GM19324 (cell line): ENCODE data around the gene CTR9.

ENCODE experiments used
- ATAC-seq: cut with Tn5 transposase; IDR thresholded peaks from one replicate; pipeline ENCODE4 v1.9.1; 2021; ENCODE audit warnings: mild to moderate bottlenecking, moderate library complexity; ENCODE audit not compliant: unreplicated experiment, low FRiP score

The CTR9 gene

GRCh38 chr11:10742460-10743208 is 8.4 kb upstream of the CTR9 start:
- ATAC-seq, result no peak

- no peak for ATAC-seq
These were observed 7.6 kb upstream of the CTR9 start for GRCh38 chr11:10743354-10744000.

GRCh38 chr11:10744206-10744605 is 6.8 kb upstream of the CTR9 start:
- ATAC-seq, result no peak

GRCh38 chr11:10746871-10747270 is 4.2 kb upstream of the CTR9 start:
- no peak for ATAC-seq

- ATAC-seq, result no peak
These were observed 3.3 kb upstream of the CTR9 start for GRCh38 chr11:10747733-10748132.

DNA sequence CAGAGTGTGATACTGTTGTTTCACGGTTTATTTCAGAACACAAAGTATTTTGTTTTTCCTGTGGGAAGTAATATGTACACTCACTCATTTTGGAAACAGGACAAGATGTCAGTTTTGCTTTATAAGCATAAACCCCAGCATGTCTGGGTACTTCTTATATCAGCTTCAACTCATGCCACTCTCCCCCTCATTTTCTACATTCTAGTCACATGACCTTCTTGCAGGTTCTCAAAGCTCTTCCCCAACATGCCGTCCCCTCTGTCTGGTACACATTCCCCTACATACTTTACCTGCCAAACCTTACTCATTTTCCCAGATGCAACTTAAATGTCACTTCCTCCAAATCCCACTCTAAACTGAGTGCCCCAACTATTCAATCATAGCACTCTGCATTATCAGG is 1.6 kb upstream of the CTR9 start:
- no peak for ATAC-seq

- no peak for ATAC-seq
These were observed 515 bp downstream of the CTR9 start for GRCh38 chr11:10751581-10751940.

GRCh38 chr11:10752061-10752460 is 1.0 kb downstream of the CTR9 start:
- no peak for ATAC-seq

DNA sequence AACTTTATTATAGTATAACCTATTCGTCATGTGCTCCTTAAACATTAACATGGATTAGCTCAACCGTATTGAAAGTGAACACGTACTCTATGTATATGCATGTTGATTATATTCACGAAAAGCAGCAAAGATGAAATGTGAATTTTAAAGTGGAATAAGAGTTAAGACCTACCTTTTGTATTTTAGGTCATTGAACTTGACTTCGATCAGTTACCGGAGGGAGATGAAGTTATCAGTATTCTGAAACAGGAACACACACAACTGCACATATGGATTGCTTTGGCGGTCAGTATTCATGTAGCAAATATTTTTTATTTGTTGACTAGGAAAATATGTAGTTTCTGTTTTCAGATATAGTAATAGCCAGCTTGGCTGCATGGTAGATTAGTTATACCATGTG is 1.4 kb downstream of the CTR9 start:
- ATAC-seq, result no peak

GRCh38 chr11:10758957-10759356 is 7.9 kb downstream of the CTR9 start:
- ATAC-seq, result no peak

DNA sequence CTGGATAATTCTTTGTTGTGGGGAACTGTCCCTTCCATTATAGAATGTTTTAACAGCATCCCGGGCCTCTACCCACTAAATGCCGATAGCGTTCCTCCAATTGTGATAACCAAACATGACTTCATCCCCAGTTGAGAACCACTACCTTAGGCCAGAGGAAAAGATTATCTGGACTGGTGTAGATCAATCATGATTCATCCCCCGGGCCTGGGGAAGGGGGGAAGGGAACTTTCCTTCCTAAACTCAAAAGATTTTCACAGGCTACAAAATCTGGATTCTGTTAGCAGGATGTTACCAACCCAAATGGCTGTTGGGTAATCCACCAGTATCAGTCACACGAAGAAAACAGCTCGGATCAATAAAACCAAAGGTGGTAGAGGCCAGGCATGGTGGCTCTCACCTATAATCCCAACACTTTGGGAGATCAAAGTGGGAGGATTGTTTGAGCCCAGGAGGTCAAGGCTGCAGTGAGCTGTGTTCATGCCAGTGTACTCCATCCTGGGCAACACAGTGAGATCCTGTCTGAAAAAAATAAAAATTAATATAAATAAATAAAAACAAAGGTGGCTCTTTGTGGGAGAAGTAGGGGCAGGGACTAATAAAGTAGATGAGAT is 10.1 kb downstream of the CTR9 start:
- ATAC-seq, result no peak

- peak; percentile 55 for ATAC-seq
These were observed 11.1 kb downstream of the CTR9 start for GRCh38 chr11:10762185-10762584.

DNA sequence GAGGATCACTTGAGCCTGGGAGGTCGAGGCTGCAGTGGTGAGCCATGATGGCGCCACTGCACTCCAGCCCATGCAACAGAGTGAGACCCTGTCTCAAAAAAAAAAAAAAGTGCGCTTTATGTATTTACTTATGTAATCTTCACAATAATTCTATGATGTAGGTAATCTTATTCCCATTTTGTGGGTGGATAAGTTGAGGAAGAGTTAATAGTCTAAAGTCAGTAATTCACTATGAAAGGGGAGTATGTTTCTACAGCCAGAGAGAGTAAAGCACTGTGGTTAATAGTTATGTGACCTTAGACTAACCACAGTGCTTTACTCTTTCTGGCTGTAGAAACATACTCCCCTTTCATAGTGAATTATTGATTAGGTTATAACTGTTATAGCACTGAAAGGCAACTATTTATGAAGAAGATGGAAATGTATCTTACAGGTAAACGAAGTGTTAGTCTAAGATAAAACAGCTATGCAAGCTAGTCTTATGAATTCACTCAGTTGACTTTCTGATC is 11.9 kb downstream of the CTR9 start:
- no peak for ATAC-seq

DNA sequence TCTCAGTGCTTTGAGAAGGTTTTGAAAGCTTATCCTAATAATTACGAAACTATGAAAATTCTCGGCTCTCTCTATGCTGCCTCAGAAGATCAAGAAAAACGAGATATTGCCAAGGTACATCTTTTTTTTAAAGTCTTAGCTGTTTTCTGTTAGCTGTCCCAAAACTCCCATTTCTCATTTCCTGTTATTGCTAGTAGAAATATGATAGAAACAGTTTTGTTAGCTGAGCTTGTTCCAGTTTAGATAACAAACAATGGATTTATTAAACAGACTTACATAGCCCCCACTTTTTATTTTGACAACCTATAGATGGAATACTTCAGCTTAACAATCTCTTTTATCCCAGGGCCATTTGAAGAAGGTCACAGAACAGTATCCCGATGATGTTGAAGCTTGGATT is 12.7 kb downstream of the CTR9 start:
- ATAC-seq, result no peak

- no peak for ATAC-seq
These were observed 13.4 kb downstream of the CTR9 start for GRCh38 chr11:10764412-10764811.

DNA sequence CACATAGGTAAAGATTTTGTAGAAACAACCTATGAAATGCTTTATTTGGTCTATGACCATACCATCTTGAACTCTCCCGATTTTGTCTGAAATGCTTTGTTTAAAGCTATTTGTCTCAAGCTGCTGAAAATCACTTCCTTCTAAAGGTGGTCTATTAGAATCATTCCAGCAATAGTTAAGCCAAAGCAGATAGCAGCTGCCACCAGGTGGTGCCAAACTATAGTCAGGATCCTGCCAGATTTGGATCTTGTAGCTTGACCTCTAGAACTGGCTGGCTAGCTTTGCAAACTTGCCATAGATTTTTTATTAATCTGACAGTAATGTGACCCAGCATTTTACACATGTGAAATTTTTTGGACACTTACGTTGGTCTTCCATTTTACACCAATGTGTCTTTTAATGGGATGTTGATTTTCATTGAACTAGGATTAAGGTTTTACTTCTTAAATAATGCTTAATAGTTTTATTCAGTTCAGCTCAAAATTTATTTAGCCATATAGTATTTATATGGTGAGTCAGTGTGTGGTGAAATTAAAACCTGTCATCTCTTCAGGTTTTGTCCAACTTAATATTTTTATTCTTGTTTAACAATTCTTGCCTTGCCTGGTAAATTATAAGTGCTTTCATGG is 19.7 kb downstream of the CTR9 start:
- ATAC-seq, result no peak

GRCh38 chr11:10771457-10771856 is 20.4 kb downstream of the CTR9 start:
- ATAC-seq, result no peak

- no peak for ATAC-seq
These were observed 23.8 kb downstream of the CTR9 start for GRCh38 chr11:10774811-10775210.

DNA sequence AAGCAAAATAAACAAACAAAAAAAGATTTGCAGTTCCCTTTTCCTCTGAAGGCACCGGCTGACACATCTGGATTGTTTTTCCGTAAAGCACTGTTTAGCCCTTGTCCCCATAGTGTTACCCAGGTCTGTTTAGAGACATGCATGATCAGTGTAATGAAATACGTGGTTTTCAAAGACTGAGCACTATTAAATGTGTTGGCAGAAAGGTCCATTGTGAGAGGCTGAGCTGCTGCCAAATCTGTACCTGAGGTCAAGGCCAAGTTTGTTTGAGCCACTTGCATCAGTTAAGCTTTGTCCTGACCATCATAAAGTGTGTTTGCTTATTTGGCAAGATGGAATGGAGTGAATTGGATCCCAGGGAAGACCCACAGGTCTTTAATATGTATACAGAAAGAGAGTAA is 26.3 kb downstream of the CTR9 start:
- ATAC-seq, result no peak

- ATAC-seq, result no peak
These were observed 26.8 kb downstream of the CTR9 start for GRCh38 chr11:10777806-10778205.

DNA sequence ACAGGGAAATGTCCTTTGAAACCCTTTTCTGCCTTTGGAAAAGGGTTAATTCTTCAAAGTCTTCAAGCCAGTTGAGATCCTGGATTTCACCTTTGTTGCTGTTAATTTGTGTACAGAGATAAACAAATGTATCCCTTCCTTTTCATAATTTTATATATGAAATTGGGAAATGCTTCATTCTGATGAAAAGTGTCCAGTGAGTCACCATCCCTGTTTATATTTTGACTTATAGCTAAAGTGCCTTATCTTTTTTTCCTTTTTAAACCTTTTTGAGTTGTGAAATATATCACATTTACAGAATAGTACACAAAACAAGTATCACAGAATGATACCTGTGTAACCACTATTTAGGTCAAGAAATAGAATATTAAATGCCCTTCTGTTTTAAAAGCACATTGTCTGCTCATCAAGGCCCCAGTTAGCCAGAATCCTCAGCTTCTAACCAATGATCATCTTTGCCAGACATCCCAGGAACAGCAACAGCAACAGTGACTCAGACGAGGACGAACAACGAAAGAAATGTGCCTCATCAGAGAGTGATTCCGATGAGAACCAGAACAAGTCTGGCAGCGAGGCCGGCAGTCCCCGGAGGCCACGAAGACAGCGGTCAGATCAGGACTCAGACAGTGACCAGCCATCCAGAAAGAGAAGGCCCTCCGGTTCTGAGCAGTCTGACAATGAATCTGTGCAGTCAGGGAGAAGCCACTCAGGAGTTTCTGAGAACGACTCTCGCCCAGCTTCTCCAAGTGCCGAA is 27.3 kb downstream of the CTR9 start:
- ATAC-seq, result no peak
